ENCODE data around the gene MT1M. TPM values are rescaled to one million over a fixed set of nuclear protein-coding genes. Genes with fewer than 3 reads are reported as not detected.

Gene MT1M
- total RNA-seq, 4 donors from 2014 or later, result 3.7 to 74.9 (median 14.9) TPM

DNA sequence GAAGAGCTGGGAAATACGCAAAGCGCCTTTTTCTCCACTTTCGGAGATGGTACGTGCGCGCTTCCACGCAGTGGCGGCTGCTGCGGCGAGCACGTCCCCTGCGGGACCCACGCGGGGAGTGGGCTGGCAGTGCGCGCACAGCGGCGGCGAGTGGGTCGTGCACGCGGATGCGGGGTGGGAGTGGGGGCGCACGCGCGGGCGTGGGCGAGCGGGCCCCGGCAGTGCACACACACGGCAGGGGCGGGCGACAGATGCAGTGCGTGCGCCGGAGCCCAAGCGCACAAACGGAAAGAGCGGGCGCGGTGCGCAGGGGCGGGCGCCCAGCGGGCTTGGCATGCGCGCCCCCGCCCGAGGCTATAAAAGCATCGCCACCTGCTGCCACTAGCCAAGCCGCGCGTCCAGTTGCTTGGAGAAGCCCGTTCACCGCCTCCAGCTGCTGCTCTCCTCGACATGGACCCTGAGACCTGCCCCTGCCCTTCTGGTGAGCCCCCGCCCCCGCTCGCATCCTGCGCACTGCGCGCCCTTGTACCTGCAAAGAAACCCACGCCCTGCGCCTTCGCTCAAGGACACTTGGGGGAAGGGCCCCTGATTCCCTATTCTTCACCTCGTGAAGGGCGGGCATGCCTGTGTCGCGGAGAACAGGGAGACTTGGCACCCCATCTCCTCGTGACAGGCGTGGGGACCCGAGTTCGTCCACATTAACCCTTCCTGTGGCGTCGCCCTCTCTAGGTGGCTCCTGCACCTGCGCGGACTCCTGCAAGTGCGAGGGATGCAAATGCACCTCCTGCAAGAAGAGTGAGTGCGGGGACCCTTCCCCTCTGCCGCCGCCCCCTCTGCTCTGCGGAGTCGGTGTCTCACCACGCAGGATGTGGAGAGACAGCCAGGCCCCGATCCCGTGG lies 43.1 kb upstream of the MT1M start, which contains the start of gene MT3:
MT3 (plus strand) TSS at position 388 of the 899 bp plus-strand sequence; CDS start at position 451, 63 bp downstream.
- Histone ChIP-seq H3K36me3 (no peaks in the 10 kb centered on the region), H3K27me3 (peaks cover 8 to 44% (median 12%) of the 10 kb centered on the region in 4 donors), H3K9me3 (no peaks in the 10 kb centered on the region), H3K4me1 (peaks cover 5 to 15% (median 12%) of the 10 kb centered on the region in 4 donors), H3K4me3 (peak within 1 kb of the TSS; percentile 42 to 60 (median 52)), H3K27ac (replicated peaks in 1 of 4) (no peak within 1 kb of the TSS)
- TF ChIP-seq, protein P1, sequence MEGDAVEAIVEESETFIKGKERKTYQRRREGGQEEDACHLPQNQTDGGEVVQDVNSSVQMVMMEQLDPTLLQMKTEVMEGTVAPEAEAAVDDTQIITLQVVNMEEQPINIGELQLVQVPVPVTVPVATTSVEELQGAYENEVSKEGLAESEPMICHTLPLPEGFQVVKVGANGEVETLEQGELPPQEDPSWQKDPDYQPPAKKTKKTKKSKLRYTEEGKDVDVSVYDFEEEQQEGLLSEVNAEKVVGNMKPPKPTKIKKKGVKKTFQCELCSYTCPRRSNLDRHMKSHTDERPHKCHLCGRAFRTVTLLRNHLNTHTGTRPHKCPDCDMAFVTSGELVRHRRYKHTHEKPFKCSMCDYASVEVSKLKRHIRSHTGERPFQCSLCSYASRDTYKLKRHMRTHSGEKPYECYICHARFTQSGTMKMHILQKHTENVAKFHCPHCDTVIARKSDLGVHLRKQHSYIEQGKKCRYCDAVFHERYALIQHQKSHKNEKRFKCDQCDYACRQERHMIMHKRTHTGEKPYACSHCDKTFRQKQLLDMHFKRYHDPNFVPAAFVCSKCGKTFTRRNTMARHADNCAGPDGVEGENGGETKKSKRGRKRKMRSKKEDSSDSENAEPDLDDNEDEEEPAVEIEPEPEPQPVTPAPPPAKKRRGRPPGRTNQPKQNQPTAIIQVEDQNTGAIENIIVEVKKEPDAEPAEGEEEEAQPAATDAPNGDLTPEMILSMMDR (IDR thresholded peaks at IDR 0.05), result no peak
- TF ChIP-seq EP300 (IDR thresholded peaks at IDR 0.05), result no peak
- TF ChIP-seq POLR2A (IDR thresholded peaks at IDR 0.05; ENCODE audit: low read depth), result no peak
- TF ChIP-seq POLR2AphosphoS5 (IDR thresholded peaks at IDR 0.05), result peak in 1 of 2 donors; percentile 34
- no peak for DNase-seq (ENCODE audit: extremely low spot score)
- intact Hi-C loops (cut with DNase I), result no loop called here
- WGBS, result 18% methylated on average over 17 of the region's 87 CpGs

- 78% methylated on average over 4 of the region's 4 CpGs for WGBS
- TF ChIP-seq, protein P1 (IDR thresholded peaks at IDR 0.05), result no peak
- TF ChIP-seq POLR2AphosphoS5 (IDR thresholded peaks at IDR 0.05) (no peak), EP300 (IDR thresholded peaks at IDR 0.05) (no peak), POLR2A (IDR thresholded peaks at IDR 0.05; ENCODE audit: low read depth) (no peak)
- no peak for DNase-seq (ENCODE audit: extremely low spot score)
- Histone ChIP-seq H3K27ac (replicated peaks in 1 of 4) (no peak overlapping the region), H3K4me3 (no peak overlapping the region), H3K9me3 (no peaks in the 10 kb centered on the region), H3K36me3 (no peaks in the 10 kb centered on the region), H3K27me3 (peaks cover 8 to 44% (median 12%) of the 10 kb centered on the region in 4 donors), H3K4me1 (peaks cover 5 to 15% (median 12%) of the 10 kb centered on the region in 4 donors)
- intact Hi-C loops (cut with DNase I), result no loop called here
Observed at GRCh38 chr16:56591377-56592060, 40.9 kb upstream of the MT1M start.

DNA sequence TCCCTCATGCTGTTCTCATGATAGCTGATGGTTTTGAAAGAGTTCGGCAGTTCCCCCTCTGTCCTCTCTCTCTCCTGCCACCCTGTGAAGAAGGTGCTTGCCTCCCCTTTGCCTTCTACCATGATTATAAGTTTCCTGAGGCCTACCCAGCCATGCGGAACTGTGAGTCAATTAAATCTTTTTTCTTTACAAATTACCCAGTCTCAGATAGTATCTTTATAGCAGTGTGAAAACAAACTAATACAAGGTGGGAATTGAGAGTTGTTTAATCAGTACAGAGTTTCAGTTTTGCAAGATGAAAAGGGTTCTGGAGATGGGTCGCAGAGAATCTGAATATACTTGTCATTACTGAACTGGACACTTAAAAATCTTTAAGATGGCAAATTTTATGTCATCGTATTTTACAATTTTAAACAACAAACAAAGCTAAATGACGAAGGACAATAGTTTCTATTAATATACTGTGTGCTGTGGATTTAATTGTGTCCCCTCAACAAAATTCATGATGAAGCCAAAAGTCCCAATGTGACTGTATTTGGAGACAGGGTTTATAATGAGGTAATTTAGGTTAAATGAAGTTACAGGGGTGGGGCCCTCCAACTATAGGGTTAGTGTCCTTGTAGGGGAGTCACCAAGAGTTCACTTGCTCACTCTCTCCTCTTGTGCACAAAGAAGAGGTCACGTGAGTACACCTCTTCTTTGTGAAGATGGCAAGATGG lies 38.7 kb upstream of the MT1M start:
- peaks cover 8 to 23% (median 12%) of the 10 kb centered on the region in 4 donors for H3K27me3 ChIP-seq
- H3K27ac ChIP-seq (replicated peaks in 1 of 4), result no peak overlapping the region
- DNase-seq (ENCODE audit: extremely low spot score), result no peak
- H3K4me3 ChIP-seq, result no peak overlapping the region
- intact Hi-C loops (cut with DNase I), result no loop called here
- TF ChIP-seq, protein P1 (IDR thresholded peaks at IDR 0.05), result no peak
- TF ChIP-seq EP300 (IDR thresholded peaks at IDR 0.05), result no peak
- TF ChIP-seq POLR2A (IDR thresholded peaks at IDR 0.05; ENCODE audit: low read depth), result no peak
- TF ChIP-seq POLR2AphosphoS5 (IDR thresholded peaks at IDR 0.05), result no peak
- no peaks in the 10 kb centered on the region for H3K9me3 ChIP-seq
- peaks cover 5 to 13% (median 12%) of the 10 kb centered on the region in 4 donors for H3K4me1 ChIP-seq
- WGBS, result 77% methylated on average over 6 of the region's 6 CpGs
- no peaks in the 10 kb centered on the region for H3K36me3 ChIP-seq

GRCh38 chr16:56594292-56594619 lies 38.2 kb upstream of the MT1M start:
- Histone ChIP-seq H3K4me3 (no peak overlapping the region), H3K9me3 (no peaks in the 10 kb centered on the region), H3K36me3 (no peaks in the 10 kb centered on the region), H3K27ac (replicated peaks in 1 of 4) (no peak overlapping the region), H3K27me3 (peaks cover 2 to 18% (median 8%) of the 10 kb centered on the region in 4 donors), H3K4me1 (peaks cover 5 to 8% (median 7%) of the 10 kb centered on the region in 4 donors)
- intact Hi-C loops (cut with DNase I), result no loop called here
- no peak for DNase-seq (ENCODE audit: extremely low spot score)
- TF ChIP-seq, protein P1 (IDR thresholded peaks at IDR 0.05), result no peak
- TF ChIP-seq EP300 (IDR thresholded peaks at IDR 0.05) (no peak), POLR2A (IDR thresholded peaks at IDR 0.05; ENCODE audit: low read depth) (no peak), POLR2AphosphoS5 (IDR thresholded peaks at IDR 0.05) (no peak)
- WGBS, result 82% methylated on average over 5 of the region's 5 CpGs

Data from esophagus muscularis mucosa (tissue), 4 donors.